ENCODE results near the gene IFT80.

The IFT80 gene

GRCh38 chr3:160399125-160400029 lies at the start of gene IFT80, which contains the start of gene SMC4:
Gene IFT80, minus strand, starts transcription at chr3:160399225. Its CDS starts 14,625 bp downstream, at chr3:160384600.
Gene SMC4, plus strand, starts transcription at chr3:160399650. Its CDS starts 1,177 bp downstream, at chr3:160400827.
- DNase-seq = peak; percentile 83 to 95

- DNase-seq = no peak
Observed at GRCh38 chr3:160447544-160447943, 48.5 kb upstream of the IFT80 start.

GRCh38 chr3:160446522-160447056 lies 47.6 kb upstream of the IFT80 start:
- no peak for DNase-seq

- DNase-seq = no peak
Observed at GRCh38 chr3:160445854-160446253, 46.8 kb upstream of the IFT80 start.

- DNase-seq = no peak
Observed at GRCh38 chr3:160444411-160444810, 45.4 kb upstream of the IFT80 start.

GRCh38 chr3:160440687-160441086 lies 41.7 kb upstream of the IFT80 start:
- no peak for DNase-seq

- no peak for DNase-seq
Observed at GRCh38 chr3:160437083-160437455, 38.0 kb upstream of the IFT80 start.

- DNase-seq = no peak
Observed at GRCh38 chr3:160435747-160436146, 36.7 kb upstream of the IFT80 start.

- DNase-seq = no peak
Observed at GRCh38 chr3:160435095-160435494, 36.1 kb upstream of the IFT80 start.

GRCh38 chr3:160434071-160434470 lies 35.0 kb upstream of the IFT80 start:
- DNase-seq = no peak

GRCh38 chr3:160427832-160428424 lies 28.9 kb upstream of the IFT80 start:
- DNase-seq = no peak

GRCh38 chr3:160417311-160417710 lies 18.3 kb upstream of the IFT80 start:
- DNase-seq = no peak

GRCh38 chr3:160413613-160414248 lies 14.7 kb upstream of the IFT80 start:
- DNase-seq = peak; percentile 26 to 79

- no peak for DNase-seq
Observed at GRCh38 chr3:160412477-160412876, 13.5 kb upstream of the IFT80 start.

- DNase-seq = no peak
Observed at GRCh38 chr3:160409812-160410610, 11.0 kb upstream of the IFT80 start.

GRCh38 chr3:160403796-160404470 lies 4.9 kb upstream of the IFT80 start:
- peak in 1 of 2 experiments; percentile 35 for DNase-seq

- peak in 1 of 2 experiments; percentile 16 for DNase-seq
Observed at GRCh38 chr3:160403028-160403545, 4.1 kb upstream of the IFT80 start.

- DNase-seq = no peak
Observed at GRCh38 chr3:160402221-160403027, 3.4 kb upstream of the IFT80 start.

- DNase-seq = peak in 1 of 2 experiments; percentile 65
Observed at GRCh38 chr3:160401291-160402095, 2.5 kb upstream of the IFT80 start.

GRCh38 chr3:160400702-160401150 lies 1.7 kb upstream of the IFT80 start:
- DNase-seq = no peak

All from SW 1271 (cell line).